MM.1S (cell line): ENCODE measurements around the gene PDE1A.

Experiments
- DNase-seq: peaks from one replicate; pipeline ENCODE4 v3.0.0-alpha.2; 2015
- H2AFZ ChIP-seq: fragments of 300-600 bp; sonication (generic); 2 replicates; pipeline ENCODE4 v1.6.0; 2016; ENCODE audit warnings: antibody characterized with exemption, low read length
- H3F3A ChIP-seq: fragments of 300-600 bp; sonication (generic); 2 replicates; pipeline ENCODE4 v1.6.1; 2016; ENCODE audit warnings: mild to moderate bottlenecking, antibody characterized with exemption, low read length, moderate library complexity, mixed read lengths; ENCODE audit not compliant: insufficient read depth
- H3K27ac ChIP-seq: fragments of 300-600 bp; sonication (generic); 2 replicates; pipeline ENCODE4 v1.5.1; 2016; ENCODE audit warnings: mild to moderate bottlenecking, low read length
- H3K27me3 ChIP-seq: fragments of 300-600 bp; sonication (generic); replicated peaks from 2 replicates; pipeline ENCODE4 v1.6.0; 2016; ENCODE audit warnings: low read length; ENCODE audit not compliant: insufficient read depth
- H3K36me3 ChIP-seq: fragments of 300-600 bp; sonication (generic); replicated peaks from 2 replicates; pipeline ENCODE4 v1.6.1; 2016; ENCODE audit warnings: mild to moderate bottlenecking, low read length, mixed read lengths; ENCODE audit not compliant: insufficient read depth
- H3K4me1 ChIP-seq: fragments of 300-600 bp; sonication (generic); 2 replicates; pipeline ENCODE4 v1.6.1; 2016; ENCODE audit warnings: low read length, mixed read lengths
- H3K4me2 ChIP-seq: fragments of 300-600 bp; sonication (generic); 2 replicates; pipeline ENCODE4 v1.6.0; 2016; ENCODE audit warnings: low read depth, low read length
- H3K4me3 ChIP-seq: fragments of 300-600 bp; sonication (generic); 2 replicates; pipeline ENCODE4 v1.5.1; 2016; ENCODE audit warnings: low read length, mixed read lengths
- H3K79me2 ChIP-seq: fragments of 300-600 bp; sonication (generic); 2 replicates; pipeline ENCODE4 v1.6.1; 2016; ENCODE audit warnings: mixed run types, low read length, mixed read lengths
- H3K9ac ChIP-seq: fragments of 300-600 bp; sonication (generic); 2 replicates; pipeline ENCODE4 v1.6.1; 2016; ENCODE audit warnings: low read length, mixed read lengths
- H3K9me2 ChIP-seq: fragments of 300-600 bp; sonication (generic); replicated peaks from 2 replicates; pipeline ENCODE4 v1.6.1; 2016; ENCODE audit warnings: mild to moderate bottlenecking, low read length, mixed read lengths; ENCODE audit not compliant: insufficient read depth
- H3K9me3 ChIP-seq: fragments of 300-600 bp; sonication (generic); replicated peaks from 2 replicates; pipeline ENCODE4 v1.6.1; 2016; ENCODE audit warnings: mild to moderate bottlenecking, low read length, mixed read lengths; ENCODE audit not compliant: insufficient read depth
- H4K20me1 ChIP-seq: fragments of 300-600 bp; sonication (generic); 2 replicates; pipeline ENCODE4 v1.6.1; 2016; ENCODE audit warnings: mild to moderate bottlenecking, low read length, moderate library complexity, mixed read lengths; ENCODE audit not compliant: insufficient read depth
- CTCF ChIP-seq: fragments of 300-600 bp; sonication (generic); IDR thresholded peaks from 2 replicates; pipeline ENCODE4 v1.5.1; 2016; ENCODE audit warnings: antibody characterized with exemption, low read length, mixed read lengths
- EZH2 ChIP-seq: fragments of 300-600 bp; sonication (generic); optimal IDR thresholded peaks from 2 replicates; pipeline ENCODE3; 2017; ENCODE audit warnings: low read depth, mild to moderate bottlenecking, antibody characterized with exemption, low read length, mixed read lengths
- EZH2phosphoT487 ChIP-seq: fragments of 300-600 bp; sonication (generic); IDR thresholded peaks from 2 replicates; pipeline ENCODE4 v1.6.1; 2018; ENCODE audit warnings: antibody characterized with exemption, low read length

PDE1A gene

DNA sequence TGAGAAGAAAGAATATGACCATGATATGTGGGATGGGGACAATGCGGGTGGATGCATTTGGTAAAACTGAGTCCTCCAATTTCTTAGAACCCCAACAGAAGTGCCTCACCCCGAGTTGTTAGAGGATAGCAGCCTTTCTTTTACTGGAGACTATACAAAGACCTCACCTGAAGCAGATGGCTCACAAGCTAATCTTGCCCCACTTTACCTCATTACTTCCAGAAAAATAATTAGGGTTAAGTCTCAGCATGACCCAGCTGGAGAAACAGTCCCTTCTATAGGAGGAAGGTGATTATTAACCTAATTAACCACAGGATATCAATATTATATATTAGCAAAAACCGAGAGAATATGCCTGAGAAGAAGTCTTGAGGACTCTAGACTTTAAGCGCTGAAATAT is 128.4 kb downstream of the PDE1A start:
- no peaks in the 10 kb centered on the region for H3F3A ChIP-seq
- H3K4me1 ChIP-seq: no peaks in the 10 kb centered on the region
- H3K4me2 ChIP-seq: no peak overlapping the region
- no peaks in the 10 kb centered on the region for H3K27me3 ChIP-seq
- no peak overlapping the region for H3K9ac ChIP-seq
- no peak overlapping the region for H2AFZ ChIP-seq
- no peaks in the 10 kb centered on the region for H3K9me3 ChIP-seq
- no peaks in the 10 kb centered on the region for H3K36me3 ChIP-seq
- H3K27ac ChIP-seq: no peak overlapping the region
- H3K79me2 ChIP-seq: no peaks in the 10 kb centered on the region
- DNase-seq: no peak
- no peaks in the 10 kb centered on the region for H4K20me1 ChIP-seq
- TF ChIP-seq EZH2: no peak
- TF ChIP-seq CTCF: no peak
- no peak for TF ChIP-seq EZH2phosphoT487
- H3K4me3 ChIP-seq: no peak overlapping the region
- H3K9me2 ChIP-seq: no peaks in the 10 kb centered on the region

GRCh38 chr2:182291296-182291695 is 135.5 kb downstream of the PDE1A start:
- no peak for DNase-seq
- Histone ChIP-seq H3K36me3 (no peaks in the 10 kb centered on the region), H2AFZ (no peak overlapping the region), H3K9me2 (no peaks in the 10 kb centered on the region), H4K20me1 (no peaks in the 10 kb centered on the region), H3K27me3 (no peaks in the 10 kb centered on the region), H3K4me3 (no peak overlapping the region), H3K79me2 (no peaks in the 10 kb centered on the region), H3K27ac (no peak overlapping the region), H3K4me1 (no peaks in the 10 kb centered on the region), H3K9ac (no peak overlapping the region), H3K4me2 (no peak overlapping the region), H3F3A (no peaks in the 10 kb centered on the region), H3K9me3 (no peaks in the 10 kb centered on the region)
- no peak for TF ChIP-seq CTCF
- no peak for TF ChIP-seq EZH2
- no peak for TF ChIP-seq EZH2phosphoT487

DNA sequence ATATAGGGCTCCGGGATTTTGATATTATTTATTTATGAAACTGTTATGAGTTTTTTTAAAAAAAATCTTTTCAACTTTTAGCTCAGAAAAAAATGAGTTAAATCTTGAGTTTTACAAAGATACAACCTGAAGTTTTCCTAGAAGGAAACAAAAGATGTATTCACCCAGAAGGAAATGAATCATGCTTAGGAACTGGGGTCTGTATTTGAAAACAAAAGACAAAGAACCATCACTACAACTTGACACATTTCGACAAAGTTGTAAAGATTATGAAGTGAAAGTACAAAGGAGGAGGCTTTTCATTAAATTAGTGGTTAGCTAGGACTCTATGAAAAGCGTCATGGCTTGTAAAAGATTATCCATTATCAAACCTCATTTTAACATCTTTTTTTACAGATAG is 143.3 kb downstream of the PDE1A start:
- Histone ChIP-seq H3K27me3 (no peaks in the 10 kb centered on the region), H3K4me2 (no peak overlapping the region), H3F3A (no peaks in the 10 kb centered on the region), H3K4me1 (no peaks in the 10 kb centered on the region), H4K20me1 (no peaks in the 10 kb centered on the region), H3K9me3 (no peaks in the 10 kb centered on the region), H3K4me3 (no peak overlapping the region), H3K79me2 (no peaks in the 10 kb centered on the region), H2AFZ (no peak overlapping the region), H3K9me2 (no peaks in the 10 kb centered on the region), H3K36me3 (no peaks in the 10 kb centered on the region), H3K9ac (no peak overlapping the region), H3K27ac (no peak overlapping the region)
- TF ChIP-seq EZH2 (no peak), EZH2phosphoT487 (no peak), CTCF (no peak)
- DNase-seq: no peak
